Measurements from ENCODE around the gene SERPIND1. TPM values are rescaled to one million over a fixed set of nuclear protein-coding genes. Genes with fewer than 3 reads are reported as not detected.

Gene SERPIND1
- total RNA-seq, 4 donors from 2014 or later, result 0.22 TPM; not detected in 3

DNA sequence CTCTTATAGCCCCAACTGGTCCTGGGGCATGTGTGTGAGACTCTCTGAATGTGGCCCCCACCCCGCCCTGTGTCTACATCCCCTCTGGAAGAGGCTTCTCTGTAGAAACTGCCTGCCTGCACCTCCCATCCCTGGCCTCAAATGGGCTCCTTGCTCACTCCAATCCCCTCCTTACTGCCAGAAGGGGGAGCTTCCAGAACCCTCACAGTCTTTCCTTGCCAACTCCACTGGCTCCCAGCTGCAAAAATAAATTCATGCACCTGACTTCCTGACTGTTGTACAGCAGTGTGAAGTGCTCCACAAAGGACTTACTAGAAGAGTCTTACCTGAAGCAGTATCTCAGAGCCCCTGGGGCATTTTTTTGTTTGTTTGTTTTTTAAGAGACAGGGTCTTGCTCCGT is 15.2 kb upstream of the SERPIND1 start:
- ATAC-seq (no peak), DNase-seq (no peak)
- TF ChIP-seq POLR2A (IDR thresholded peaks at IDR 0.05), result no peak
- TF ChIP-seq, protein P1, sequence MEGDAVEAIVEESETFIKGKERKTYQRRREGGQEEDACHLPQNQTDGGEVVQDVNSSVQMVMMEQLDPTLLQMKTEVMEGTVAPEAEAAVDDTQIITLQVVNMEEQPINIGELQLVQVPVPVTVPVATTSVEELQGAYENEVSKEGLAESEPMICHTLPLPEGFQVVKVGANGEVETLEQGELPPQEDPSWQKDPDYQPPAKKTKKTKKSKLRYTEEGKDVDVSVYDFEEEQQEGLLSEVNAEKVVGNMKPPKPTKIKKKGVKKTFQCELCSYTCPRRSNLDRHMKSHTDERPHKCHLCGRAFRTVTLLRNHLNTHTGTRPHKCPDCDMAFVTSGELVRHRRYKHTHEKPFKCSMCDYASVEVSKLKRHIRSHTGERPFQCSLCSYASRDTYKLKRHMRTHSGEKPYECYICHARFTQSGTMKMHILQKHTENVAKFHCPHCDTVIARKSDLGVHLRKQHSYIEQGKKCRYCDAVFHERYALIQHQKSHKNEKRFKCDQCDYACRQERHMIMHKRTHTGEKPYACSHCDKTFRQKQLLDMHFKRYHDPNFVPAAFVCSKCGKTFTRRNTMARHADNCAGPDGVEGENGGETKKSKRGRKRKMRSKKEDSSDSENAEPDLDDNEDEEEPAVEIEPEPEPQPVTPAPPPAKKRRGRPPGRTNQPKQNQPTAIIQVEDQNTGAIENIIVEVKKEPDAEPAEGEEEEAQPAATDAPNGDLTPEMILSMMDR (IDR thresholded peaks at IDR 0.05 in 4 of 5, conservative IDR thresholded peaks at IDR 0.05 in 1 of 5), result no peak
- intact Hi-C loops (cut with DNase I; ENCODE audit: low total_unique reads), result no loop called here
- Histone ChIP-seq H3K27me3 (no peaks in the 10 kb centered on the region), H3K36me3 (peaks cover 0 to 38% of the 10 kb centered on the region in 2 donors), H3K9me3 (no peaks in the 10 kb centered on the region), H3K4me3 (no peak overlapping the region), H3K4me1 (no peaks in the 10 kb centered on the region), H3K27ac (no peak overlapping the region)
- in situ Hi-C loops (cut with MboI; ENCODE audit: low sequenced_read_pairs in 4 of 4), result no loop called here

DNA sequence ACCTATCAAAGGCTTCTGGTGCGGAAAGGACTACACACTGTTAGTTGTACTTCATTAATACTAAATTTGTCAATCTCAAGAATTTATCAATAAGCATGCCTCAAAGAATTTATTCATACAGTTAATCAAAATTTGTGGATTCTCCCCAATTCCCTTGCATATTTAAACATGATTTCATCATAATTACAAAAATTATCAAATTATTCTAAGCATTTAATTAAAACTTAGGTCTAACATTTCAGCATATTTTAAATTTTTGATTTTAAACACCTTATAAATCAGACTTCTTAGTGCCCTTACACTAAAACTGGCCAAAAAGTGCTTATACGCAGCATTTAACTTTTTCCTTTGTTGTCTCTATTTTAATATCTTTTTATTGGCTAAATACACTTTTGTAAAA is 13.8 kb upstream of the SERPIND1 start:
- intact Hi-C loops (cut with DNase I; ENCODE audit: low total_unique reads) (no loop called here), in situ Hi-C loops (cut with MboI; ENCODE audit: low sequenced_read_pairs in 4 of 4) (no loop called here)
- H3K4me3 ChIP-seq, result no peak overlapping the region
- ATAC-seq (no peak), DNase-seq (no peak)
- no peak overlapping the region for H3K27ac ChIP-seq
- H3K27me3 ChIP-seq, result no peaks in the 10 kb centered on the region
- no peaks in the 10 kb centered on the region for H3K4me1 ChIP-seq
- H3K36me3 ChIP-seq, result peaks cover 7 to 52% of the 10 kb centered on the region in 2 donors
- TF ChIP-seq, protein P1 (IDR thresholded peaks at IDR 0.05 in 4 of 5, conservative IDR thresholded peaks at IDR 0.05 in 1 of 5), result no peak
- TF ChIP-seq POLR2A (IDR thresholded peaks at IDR 0.05), result no peak
- H3K9me3 ChIP-seq, result no peaks in the 10 kb centered on the region

DNA sequence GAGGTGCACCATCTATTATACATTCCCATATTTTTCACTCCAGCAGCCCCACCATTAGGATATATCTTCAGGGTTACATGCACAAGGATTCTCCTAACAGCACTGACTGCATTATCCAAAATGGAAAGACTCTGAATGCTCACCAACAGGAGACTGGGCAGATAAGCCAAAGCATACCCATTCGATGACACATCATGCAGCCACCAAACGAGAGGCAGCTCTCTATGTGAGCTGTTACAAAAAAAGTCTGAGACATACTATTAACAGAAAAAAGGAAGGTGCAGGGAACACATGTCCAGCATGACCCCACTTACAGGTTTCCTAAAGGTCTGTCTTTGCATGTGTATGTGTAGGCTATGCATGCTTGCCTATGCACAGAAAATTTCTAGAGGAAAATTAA is 12.4 kb upstream of the SERPIND1 start:
- ATAC-seq (no peak), DNase-seq (no peak)
- H3K36me3 ChIP-seq, result peaks cover 7 to 55% of the 10 kb centered on the region in 2 donors
- TF ChIP-seq, protein P1 (IDR thresholded peaks at IDR 0.05 in 4 of 5, conservative IDR thresholded peaks at IDR 0.05 in 1 of 5), result no peak
- TF ChIP-seq POLR2A (IDR thresholded peaks at IDR 0.05), result no peak
- H3K27ac ChIP-seq, result no peak overlapping the region
- no peaks in the 10 kb centered on the region for H3K4me1 ChIP-seq
- H3K4me3 ChIP-seq, result no peak overlapping the region
- intact Hi-C loops (cut with DNase I; ENCODE audit: low total_unique reads) (no loop called here), in situ Hi-C loops (cut with MboI; ENCODE audit: low sequenced_read_pairs in 4 of 4) (no loop called here)
- H3K27me3 ChIP-seq, result no peaks in the 10 kb centered on the region
- no peaks in the 10 kb centered on the region for H3K9me3 ChIP-seq

DNA sequence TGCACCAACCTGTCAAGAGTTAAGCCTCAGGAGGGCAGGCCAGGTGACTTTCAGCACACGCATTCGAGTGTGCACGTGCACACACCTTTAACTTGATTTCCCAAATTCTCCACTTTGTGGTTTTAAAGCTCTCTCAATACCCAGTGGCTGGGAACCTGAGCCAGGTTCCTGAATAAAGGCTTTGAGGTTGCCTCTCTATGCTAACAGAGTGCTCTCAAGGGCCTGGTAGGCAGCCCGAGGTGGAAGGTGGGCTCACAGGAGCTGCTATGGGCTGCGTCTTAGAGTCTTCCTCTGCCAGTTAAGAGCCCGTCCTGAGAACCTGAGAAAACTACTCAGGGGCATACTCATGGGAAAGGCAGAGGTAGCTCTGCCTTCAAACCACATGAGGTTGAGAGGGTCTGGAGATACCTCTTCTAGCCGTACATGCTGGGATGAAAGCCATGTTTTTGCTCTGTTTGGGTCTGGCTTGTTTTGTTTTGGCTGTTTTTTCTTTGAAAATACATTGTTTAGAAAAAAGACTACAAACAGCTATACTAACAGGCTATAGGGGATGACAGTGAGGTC is 11.6 kb upstream of the SERPIND1 start:
- ATAC-seq (no peak), DNase-seq (no peak)
- intact Hi-C loops (cut with DNase I; ENCODE audit: low total_unique reads), result no loop called here
- H3K36me3 ChIP-seq, result peaks cover 7 to 51% of the 10 kb centered on the region in 2 donors
- no peaks in the 10 kb centered on the region for H3K4me1 ChIP-seq
- in situ Hi-C loops (cut with MboI; ENCODE audit: low sequenced_read_pairs in 4 of 4), result no loop called here
- no peak overlapping the region for H3K4me3 ChIP-seq
- H3K27ac ChIP-seq, result no peak overlapping the region
- H3K9me3 ChIP-seq, result no peaks in the 10 kb centered on the region
- TF ChIP-seq, protein P1 (IDR thresholded peaks at IDR 0.05 in 4 of 5, conservative IDR thresholded peaks at IDR 0.05 in 1 of 5), result no peak
- TF ChIP-seq POLR2A (IDR thresholded peaks at IDR 0.05), result no peak
- H3K27me3 ChIP-seq, result no peaks in the 10 kb centered on the region
